ENCODE data around the gene LUC7L.
"Not testable (repeated sequence)": the region's sequence is repeated elsewhere in the genome, so short reads cannot be mapped to it uniquely, and the experiment has no call there.

Gene LUC7L

GRCh38 chr16:263182-263774 lies 34.0 kb upstream of the LUC7L start:
- DNase-seq = no peak

GRCh38 chr16:262121-262745 lies 33.0 kb upstream of the LUC7L start:
- no peak for DNase-seq

GRCh38 chr16:261031-261691 lies 31.9 kb upstream of the LUC7L start:
- no peak for DNase-seq

GRCh38 chr16:260326-260725 lies 31.1 kb upstream of the LUC7L start:
- DNase-seq = no peak

GRCh38 chr16:259814-260253 lies 30.6 kb upstream of the LUC7L start:
- DNase-seq = no peak

GRCh38 chr16:259226-259625 lies 30.0 kb upstream of the LUC7L start:
- DNase-seq = no peak

- not testable (repeated sequence) for DNase-seq
Observed at GRCh38 chr16:258091-258490, 28.8 kb upstream of the LUC7L start.

- no peak for DNase-seq
Observed at GRCh38 chr16:255183-255582, 25.9 kb upstream of the LUC7L start.

GRCh38 chr16:254461-254860 lies 25.2 kb upstream of the LUC7L start:
- DNase-seq = no peak

- DNase-seq = no peak
Observed at GRCh38 chr16:253833-254232, 24.6 kb upstream of the LUC7L start.

GRCh38 chr16:252366-253337 lies 23.4 kb upstream of the LUC7L start:
- no peak for DNase-seq

- DNase-seq = no peak
Observed at GRCh38 chr16:249431-249830, 20.2 kb upstream of the LUC7L start.

GRCh38 chr16:247027-247426 lies 17.8 kb upstream of the LUC7L start:
- DNase-seq = no peak

- DNase-seq = no peak
Observed at GRCh38 chr16:245105-245504, 15.9 kb upstream of the LUC7L start.

- DNase-seq = no peak
Observed at GRCh38 chr16:243348-243747, 14.1 kb upstream of the LUC7L start.

- DNase-seq = no peak
Observed at GRCh38 chr16:242281-242680, 13.0 kb upstream of the LUC7L start.

GRCh38 chr16:240559-240958 lies 11.3 kb upstream of the LUC7L start:
- no peak for DNase-seq

GRCh38 chr16:239948-240277 lies 10.7 kb upstream of the LUC7L start:
- DNase-seq = no peak

- DNase-seq = peak; percentile 93
Observed at GRCh38 chr16:234468-235305, 5.4 kb upstream of the LUC7L start, which contains the start of gene FAM234A. Gene FAM234A, plus strand, starts transcription at chr16:234821. Its CDS starts 19,593 bp downstream, at chr16:254414.

GRCh38 chr16:230949-231348 lies 1.7 kb upstream of the LUC7L start:
- DNase-seq = no peak

GRCh38 chr16:230351-230750 lies 1.1 kb upstream of the LUC7L start:
- not testable (repeated sequence) for DNase-seq

- DNase-seq = no peak
Observed at GRCh38 chr16:229731-230281, 557 bp upstream of the LUC7L start.

Data from activated CD4-positive, alpha-beta T cell treated with anti-CD3 and anti-CD28 coated beads for 1 hour (primary cell).